DMS114 treated with DMSO at 0.1 percent for 48 hours (cell line): ENCODE measurements around the gene NLRX1.
"Not testable (repeated sequence)": the region's sequence is repeated elsewhere in the genome, so short reads cannot be mapped to it uniquely, and the experiment has no call there.

ENCODE experiments used
- DNase-seq: peaks from one replicate; lab custom pipeline; 2025; ENCODE audit not compliant: unreplicated experiment; lab: John Stamatoyannopoulos, UW

NLRX1 gene

DNA sequence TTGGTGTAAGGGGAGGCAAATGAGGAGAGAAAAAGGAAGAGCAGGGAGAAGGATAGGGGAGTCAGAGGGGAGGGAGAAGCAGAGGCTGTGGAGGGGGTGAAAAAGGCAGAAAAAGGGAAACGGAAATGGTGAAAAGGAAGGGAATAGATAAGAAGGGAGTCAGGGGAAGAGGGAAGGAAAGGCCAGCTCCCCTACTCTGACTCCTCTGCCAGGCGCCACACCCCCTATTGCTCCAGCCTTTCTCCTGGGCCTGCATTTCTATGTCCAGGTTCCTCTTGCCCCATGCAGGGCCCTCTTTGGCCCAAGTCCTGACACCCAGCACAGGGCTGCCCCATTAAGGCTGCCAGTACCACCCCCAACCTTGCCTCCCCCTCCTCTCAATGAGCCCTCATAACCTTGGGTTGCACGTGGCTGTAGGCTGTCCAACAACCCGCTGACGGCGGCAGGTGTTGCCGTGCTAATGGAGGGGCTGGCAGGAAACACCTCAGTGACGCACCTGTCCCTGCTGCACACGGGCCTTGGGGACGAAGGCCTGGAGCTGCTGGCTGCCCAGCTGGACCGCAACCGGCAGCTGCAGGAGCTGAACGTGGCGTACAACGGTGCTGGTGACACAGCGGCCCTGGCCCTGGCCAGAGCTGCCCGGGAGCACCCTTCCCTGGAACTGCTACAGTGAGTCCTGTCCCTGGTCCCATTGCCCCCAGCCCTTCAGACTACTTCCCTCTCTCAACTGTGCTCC is 13.3 kb downstream of the NLRX1 start:
- no peak for DNase-seq

DNA sequence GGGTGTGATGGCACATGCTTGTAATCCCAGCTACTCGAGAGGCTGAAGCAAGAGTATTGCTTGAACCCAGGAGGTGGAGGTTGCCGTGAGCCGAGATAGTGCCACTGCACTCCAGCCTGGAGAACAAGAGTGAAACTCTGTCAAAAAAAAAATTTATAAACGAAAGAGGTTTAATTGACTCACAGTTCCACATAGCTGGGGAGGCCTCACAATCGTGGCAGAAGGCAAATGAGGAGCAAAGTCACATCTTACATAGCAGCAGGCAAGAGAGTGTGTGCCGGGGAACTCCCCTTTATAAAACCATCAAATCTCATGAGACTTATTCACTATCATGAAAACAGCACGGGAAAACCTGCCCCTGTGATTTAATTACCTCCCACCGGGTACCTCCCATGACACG is 15.9 kb downstream of the NLRX1 start:
- not testable (repeated sequence) for DNase-seq

DNA sequence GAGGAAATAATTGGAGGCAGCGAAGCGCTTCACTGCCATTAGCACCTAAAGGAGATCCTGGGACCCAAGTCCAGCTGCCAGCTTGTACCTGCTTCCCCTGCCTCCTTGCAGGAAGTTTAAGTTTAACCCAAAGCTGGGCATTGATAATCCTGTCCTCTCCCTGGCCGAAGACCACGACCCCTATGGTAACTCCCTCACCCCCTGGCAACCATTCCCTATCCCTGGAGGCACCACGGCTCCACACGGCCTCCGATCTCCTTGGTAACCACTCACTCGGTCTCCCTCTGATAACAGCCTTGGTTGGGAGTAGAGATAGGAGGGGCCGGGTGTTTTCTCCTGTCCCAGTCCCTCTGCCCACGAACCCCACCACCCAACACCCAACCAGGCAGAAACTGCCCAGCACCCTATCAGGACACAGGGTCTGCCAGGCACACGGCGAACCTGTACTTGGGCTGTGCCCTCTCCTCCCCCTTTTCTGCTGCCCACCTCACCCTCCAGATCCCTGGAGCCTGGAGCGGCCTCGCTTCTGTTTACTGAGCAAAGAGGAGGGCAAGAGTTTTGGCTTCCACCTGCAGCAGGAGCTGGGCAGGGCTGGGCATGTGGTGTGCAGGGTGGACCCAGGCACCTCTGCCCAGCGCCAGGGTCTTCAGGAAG is 17.6 kb downstream of the NLRX1 start:
- no peak for DNase-seq

DNA sequence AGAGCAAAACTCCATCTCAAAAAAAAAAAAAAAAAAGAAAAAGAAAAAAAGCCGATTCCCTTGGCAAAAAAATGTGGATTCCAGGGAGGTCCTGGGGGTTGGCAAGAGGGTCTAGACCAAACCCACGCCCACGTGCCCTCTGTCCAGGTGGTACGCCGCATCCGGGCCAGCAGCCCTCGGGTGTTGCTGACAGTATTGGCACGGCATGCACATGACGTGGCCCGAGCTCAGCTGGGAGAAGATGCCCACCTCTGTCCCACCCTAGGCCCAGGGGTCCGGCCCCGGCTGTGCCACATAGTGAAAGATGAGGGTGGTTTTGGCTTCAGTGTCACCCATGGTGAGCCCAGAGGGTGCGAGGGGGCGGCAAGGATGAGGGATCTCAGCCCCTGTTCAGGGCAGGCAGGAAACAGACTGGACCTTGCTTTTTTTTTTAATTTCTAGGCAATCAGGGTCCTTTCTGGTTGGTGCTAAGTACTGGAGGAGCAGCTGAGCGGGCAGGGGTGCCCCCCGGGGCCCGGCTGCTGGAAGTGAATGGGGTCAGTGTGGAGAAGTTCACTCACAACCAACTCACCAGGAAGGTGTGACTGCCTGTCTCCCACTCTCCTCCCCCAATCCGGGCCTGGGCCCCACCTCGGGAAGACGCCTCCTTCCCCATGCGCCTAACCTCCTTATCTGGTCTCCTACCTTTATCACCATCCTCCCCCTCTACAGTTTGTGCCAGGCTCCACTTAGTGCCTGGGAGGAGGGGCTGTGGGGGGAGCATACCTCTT is 18.8 kb downstream of the NLRX1 start:
- no peak for DNase-seq

DNA sequence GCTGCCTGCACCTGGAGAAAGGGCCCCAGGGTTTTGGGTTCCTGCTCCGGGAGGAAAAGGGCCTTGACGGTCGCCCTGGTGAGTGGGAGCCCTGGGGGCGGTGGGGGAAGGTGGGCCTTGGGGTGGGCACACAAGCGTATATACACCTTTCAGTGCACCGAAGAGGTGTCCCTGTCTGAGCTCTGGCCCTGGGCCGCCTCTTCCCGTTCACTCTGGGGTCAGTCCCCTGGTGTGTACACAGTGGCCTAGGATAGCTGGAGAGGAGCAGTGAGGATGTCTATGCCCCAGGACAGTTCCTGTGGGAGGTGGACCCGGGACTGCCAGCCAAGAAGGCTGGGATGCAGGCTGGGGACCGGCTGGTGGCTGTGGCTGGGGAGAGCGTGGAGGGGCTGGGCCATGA is 19.5 kb downstream of the NLRX1 start:
- no peak for DNase-seq

DNA sequence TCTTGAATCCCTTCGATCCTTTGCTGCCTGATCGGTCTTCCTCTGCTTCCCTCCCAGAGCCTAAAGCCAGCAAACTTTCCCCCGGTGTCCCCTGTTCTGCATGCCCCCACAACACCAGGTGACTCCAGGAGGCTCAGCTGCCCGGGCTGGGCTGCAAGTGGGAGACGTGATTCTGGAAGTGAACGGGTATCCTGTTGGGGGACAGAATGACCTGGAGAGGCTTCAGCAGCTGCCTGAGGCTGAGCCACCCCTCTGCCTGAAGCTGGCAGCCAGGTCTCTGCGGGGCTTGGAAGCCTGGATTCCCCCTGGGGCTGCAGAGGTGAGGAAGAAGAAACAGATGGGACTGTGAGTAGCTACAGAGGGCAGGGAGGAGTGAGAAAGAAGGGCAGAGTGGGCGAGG is 20.4 kb downstream of the NLRX1 start:
- DNase-seq, result no peak

DNA sequence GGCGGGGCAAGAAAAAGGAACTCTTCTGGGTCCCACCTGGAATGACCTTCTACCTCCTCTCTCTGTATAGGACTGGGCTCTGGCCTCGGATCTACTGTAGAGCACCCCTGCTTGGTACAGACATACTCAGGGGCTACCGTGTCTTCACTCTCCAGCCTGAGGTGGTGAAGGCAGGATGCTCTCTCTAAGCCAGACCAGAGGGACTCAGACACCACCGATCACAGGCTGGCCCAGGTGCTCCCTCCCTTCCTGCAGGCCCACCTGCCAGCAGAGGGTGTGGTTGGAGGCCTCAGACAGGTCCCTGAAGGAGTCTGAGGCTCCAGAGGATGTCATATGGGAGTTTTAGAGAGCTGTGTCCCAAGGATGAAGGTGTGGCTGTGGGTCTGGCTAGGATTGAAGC is 20.9 kb downstream of the NLRX1 start:
- no peak for DNase-seq

DNA sequence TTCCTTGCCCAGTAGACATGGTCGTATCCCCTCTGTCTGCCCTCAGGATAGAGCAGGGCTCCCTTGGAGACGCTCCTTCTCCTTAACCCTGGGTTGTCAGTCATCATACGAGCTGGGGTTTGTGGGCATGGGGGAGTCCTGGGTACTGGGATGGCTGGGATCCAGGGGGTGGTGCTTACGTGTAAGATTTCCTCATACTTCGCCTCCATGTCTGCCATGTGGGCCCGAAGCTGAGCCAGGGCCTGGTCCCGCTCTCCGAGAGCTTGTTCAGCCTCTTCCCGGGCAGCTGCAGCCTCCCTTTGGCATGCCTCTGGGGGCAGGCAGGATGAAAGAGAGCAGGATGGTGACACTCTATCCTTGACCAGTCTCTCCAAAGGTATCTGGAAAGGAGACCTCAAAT is 22.0 kb downstream of the NLRX1 start:
- no peak for DNase-seq

DNA sequence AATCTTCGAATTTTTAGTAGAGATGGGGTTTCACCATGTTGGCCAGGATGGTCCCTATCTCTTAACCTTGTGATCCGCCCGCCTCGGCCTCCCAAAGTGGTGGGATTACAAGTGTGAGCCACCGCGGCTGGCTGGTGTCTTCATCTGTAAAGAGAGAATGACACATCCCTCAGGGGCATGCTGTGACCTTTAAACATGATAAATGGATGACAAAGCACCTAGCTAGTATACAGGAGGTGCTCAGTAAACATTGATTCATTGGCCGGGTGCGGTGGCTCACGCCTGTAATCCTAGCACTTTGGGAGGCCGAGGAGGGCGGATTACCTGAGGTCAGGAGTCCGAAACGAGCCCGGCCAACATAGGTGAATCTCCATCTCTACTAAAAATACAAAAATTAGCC is 22.7 kb downstream of the NLRX1 start:
- not testable (repeated sequence) for DNase-seq

DNA sequence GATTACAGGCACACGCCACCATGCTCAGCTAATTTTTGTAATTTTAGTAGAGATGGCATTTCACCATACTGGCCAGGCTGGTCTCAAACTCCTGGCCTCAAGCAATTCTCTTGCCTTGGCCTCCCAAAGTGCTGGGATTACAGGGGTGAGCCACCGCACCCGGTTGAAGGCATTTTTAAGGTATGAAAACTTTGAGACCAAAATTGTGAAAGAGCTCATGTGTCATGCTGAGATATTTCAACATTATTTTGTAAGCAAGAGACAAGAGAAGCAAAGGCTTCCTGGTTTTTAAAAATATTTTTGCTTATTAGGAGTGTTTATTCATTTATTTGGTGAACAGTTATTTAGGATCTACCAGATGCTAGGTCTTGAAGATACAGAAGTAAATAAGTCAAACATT is 23.6 kb downstream of the NLRX1 start:
- DNase-seq, result no peak

DNA sequence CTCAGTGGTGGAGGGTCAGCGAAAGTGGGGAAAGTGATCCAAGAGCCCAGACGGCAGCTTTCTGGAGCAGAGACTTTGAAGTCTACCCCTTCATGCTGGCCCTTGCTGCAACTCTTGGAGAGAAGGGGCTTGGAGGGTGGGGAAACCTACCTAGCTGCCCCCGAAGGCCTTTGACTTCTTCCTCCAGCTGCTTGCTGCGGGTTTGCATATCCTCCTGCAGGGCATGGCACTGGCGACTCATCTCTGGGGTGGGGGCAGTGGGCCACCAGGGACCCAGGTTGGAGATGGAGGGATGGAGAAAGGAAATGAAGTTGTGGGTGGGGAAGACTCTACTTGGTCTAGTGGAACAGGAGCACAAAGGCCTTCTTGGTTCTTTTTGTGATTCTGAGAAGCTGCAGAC is 24.5 kb downstream of the NLRX1 start:
- no peak for DNase-seq

DNA sequence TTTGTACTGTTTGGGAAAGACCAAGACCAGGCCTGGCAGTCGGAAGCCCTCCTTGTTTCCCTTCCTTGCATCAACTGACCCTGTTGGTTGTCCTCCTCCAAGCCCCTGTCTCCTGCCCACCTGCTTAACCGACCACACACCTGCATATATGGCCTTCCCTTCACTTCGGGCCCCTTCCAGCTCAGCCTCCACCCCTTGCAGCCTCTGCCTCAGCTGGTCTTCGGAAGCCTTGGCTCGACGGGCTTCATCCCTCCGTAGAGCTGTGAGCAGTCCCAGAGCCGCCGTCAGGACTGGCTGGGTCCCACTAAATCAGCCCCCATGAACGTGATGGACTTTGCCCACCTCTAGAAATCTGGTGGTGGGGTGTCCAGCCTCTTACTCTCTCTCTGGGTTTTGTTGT is 25.1 kb downstream of the NLRX1 start:
- DNase-seq, result no peak

DNA sequence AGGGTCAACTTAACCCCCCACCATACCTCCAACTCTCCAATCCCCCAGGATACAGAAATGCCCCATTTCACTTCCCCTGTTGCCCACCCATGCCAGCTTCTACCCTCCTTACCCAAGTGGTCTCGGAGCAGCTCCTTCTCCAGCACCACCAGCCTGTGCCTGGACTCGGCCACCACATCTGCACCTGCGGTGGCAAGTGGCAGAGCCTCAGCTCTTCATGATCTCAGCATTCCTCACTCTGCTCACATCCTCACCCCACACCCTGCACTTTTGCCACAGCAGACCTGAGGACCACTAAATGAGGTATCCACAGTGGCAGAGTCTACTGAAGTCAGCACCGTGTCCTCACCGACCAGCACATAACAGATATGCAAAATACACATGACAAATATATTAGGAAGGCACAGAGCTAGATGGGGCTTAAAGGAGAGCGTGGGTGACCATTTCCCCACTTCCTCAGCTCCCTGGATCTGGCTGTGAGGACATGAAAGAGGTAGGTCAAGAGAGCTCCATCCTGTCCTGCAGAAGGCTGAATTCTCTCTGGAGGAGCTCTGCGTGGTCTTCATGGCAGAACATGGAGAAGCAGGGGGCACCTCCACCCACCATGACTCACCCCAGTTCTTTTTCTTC is 26.4 kb downstream of the NLRX1 start:
- no peak for DNase-seq

DNA sequence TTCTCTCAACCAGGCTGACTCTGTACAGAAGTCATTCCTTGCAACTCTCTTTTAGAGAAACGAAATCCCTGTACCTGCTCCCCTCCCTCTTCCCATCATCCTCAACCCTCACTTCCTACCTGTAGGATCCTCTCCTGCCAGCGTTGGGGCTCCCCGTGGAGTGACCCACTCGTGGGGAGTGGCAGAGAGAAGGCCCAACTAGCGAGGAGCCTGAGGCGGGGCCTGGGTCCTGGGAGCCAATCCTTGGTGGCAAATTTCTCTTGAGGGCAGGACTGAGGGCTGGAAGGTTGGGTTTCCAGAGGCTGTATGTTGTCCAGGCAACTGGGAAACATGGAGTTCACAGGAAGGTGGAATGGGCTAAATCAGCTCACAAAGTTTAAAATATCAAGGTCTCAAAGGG is 27.2 kb downstream of the NLRX1 start:
- peak; percentile 23 for DNase-seq

DNA sequence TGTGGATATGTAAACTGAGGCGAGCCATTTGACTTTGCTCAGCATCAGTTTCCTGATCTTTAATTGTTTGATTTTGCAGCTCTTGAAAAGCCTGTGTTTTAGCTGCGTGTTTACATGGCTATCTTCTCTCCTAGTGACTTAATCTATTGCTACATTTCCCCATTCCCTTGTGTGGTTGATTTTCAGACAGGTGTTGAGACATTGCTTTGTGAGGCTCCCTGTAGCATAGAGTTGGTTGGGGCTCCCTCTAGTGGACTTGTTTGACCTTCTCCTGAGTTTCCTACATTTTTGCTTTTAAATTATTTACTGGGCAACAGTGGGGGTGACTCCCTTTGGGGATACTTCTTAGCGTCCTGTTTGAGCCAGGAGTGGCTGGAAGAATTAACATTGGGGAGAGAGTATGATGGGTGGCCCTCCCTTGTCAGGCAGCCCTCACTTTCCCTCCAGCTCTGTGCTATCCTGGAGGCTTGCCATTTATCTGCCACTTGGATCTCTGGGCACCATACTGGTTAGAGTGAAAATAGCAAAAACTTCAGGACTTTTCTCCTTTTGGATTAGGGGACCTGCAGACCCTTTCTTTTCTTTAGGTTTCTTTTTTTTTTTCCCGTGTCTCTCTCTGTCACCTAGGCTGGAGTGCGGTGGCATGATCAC is 28.4 kb downstream of the NLRX1 start:
- DNase-seq, result peak; percentile 42

DNA sequence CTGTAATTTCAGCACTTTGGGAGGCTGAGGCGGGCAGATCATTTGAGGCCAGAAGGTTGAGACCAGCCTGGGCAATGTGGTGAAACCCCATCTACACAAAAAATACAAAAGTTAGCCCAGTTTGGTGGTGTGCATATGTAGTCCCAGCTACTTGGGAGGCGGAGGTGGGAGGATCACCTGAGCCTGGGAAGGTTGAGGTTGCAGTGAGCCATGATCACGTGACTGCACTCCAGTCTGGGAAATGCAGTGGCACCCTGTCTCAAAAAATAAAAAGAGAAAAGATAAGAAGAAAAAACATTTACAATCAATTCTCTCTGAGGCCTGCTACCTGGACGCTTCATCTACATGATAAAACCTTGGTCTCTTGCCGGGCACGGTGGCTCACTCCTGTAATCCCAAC is 30.4 kb downstream of the NLRX1 start:
- DNase-seq, result no peak

DNA sequence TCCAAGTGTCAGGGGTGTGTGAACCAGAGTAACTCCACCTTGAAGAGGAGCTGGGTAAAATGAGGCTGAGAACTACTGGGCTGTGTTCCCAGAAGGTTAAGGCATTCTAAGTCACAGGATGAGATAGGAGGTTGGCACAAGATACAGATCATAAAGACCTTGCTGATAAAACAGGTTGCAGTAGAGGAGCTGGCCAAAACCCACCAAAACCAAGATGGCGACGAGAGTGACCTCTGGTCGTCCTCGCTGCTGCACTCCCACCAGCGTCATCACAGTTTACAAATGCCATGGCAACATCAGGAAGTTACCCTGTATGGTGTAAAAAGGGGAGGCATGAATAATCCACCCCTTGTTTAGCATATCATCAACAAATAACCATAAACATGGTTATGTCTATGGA is 32.7 kb downstream of the NLRX1 start:
- not testable (repeated sequence) for DNase-seq

DNA sequence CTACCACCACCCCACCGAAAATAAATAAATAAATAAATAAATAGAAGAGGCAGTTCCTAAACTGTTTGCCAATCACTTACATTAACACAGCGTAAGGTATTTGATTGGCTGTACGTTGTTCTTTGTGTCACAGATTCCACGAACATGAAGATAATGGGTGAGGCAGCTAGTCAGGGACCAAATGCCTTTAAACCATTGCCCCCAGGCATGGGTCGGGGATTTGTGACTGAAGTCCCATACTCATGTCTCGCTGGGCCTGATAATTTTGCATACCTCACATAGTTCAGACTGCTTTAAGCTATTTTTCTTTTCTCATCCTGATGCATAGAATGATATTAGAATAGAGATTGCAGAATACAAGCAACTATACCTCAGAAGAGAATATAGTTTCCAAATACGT is 34.0 kb downstream of the NLRX1 start:
- no peak for DNase-seq

DNA sequence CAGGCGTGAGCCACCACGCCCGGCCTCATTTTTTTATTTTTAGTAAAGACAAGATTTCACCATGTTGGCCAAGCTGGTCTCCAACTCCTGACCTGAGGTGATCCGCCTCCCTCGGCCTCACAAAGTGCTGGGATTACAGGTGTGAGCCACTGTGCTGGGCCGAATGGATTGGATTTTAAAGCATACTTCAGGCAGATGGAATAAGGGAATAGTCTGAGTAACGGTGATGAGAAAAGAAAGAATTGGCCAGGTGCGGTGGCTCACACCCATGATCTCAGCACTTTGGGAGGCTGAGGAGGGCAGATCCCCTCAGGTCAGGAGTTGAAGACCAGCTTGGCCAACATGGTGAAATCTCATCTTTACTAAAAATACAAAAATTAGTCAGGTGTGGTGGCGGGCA is 35.5 kb downstream of the NLRX1 start:
- no peak for DNase-seq

DNA sequence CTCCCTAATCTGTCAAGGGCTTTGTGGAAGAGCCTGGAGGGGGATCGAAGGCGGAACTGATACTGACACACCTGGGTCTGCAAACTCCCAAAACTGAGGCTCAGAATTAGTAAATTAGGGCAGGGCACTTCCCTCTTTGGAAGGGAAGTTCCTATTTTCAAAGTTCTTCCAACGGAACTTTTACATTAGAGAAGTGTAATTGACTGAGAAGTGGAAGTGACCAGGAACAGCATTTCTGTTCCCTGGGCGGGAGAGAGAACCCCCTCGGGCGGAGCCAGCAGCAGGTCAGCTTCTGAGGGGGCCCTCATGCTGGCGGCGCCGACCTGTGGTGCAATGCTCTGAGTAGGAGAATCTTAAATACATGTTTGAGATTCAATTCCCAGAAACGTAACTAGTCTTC is 36.6 kb downstream of the NLRX1 start:
- no peak for DNase-seq
